Neural cell (in vitro differentiated cells): Measurements from ENCODE around the gene NTN3. TPM values are rescaled to one million over a fixed set of nuclear protein-coding genes. Genes with fewer than 3 reads are reported as not detected.

Experiments used
- H2AFZ ChIP-seq: fragments of 200-600, 300-800 bp; sonication (generic), shearing (Covaris generic); 2 replicates; pipeline ENCODE4 v1.6.0; 2014; ENCODE audit warnings: low read depth, mild to moderate bottlenecking, antibody characterized with exemption, low read length, moderate library complexity
- H3F3A ChIP-seq: fragments of 200-600 bp; shearing (Covaris generic); 2 replicates; pipeline ENCODE4 v1.6.1; 2016; ENCODE audit warnings: mild to moderate bottlenecking, moderate library complexity, mixed read lengths, antibody characterized with exemption, low read length; ENCODE audit not compliant: insufficient read depth, poor library complexity, severe bottlenecking
- H3K27ac ChIP-seq: fragments of 200-600, 300-800 bp; sonication (generic), shearing (Covaris generic); 2 replicates; pipeline ENCODE4 v1.5.1; 2014; ENCODE audit warnings: mild to moderate bottlenecking, low read length, moderate library complexity
- H3K27me3 ChIP-seq: fragments of 300-800, 200-600 bp; sonication (generic), shearing (Covaris generic); 2 replicates; pipeline ENCODE4 v1.6.0; 2014; ENCODE audit warnings: mild to moderate bottlenecking, low read depth, low read length, moderate library complexity; ENCODE audit not compliant: insufficient read depth
- H3K36me3 ChIP-seq: fragments of 300-800, 200-600 bp; sonication (generic), shearing (Covaris generic); 2 replicates; pipeline ENCODE4 v1.5.1; 2014; ENCODE audit warnings: mild to moderate bottlenecking, antibody characterized with exemption, low read length, moderate library complexity; ENCODE audit not compliant: insufficient read depth
- H3K4me2 ChIP-seq: fragments of 300-800, 200-600 bp; sonication (generic), shearing (Covaris generic); 2 replicates; pipeline ENCODE4 v1.6.0; 2014; ENCODE audit warnings: mild to moderate bottlenecking, low read length
- H3K4me3 ChIP-seq: fragments of 300-800, 200-600 bp; sonication (generic), shearing (Covaris generic); 2 replicates; pipeline ENCODE4 v1.5.1; 2014; ENCODE audit warnings: mild to moderate bottlenecking, low read length, moderate library complexity
- H3K79me2 ChIP-seq: fragments of 200-600 bp; shearing (Covaris generic); replicated peaks from 2 replicates; pipeline ENCODE4 v1.6.0; 2014; ENCODE audit warnings: mild to moderate bottlenecking, low read length, moderate library complexity; ENCODE audit not compliant: insufficient read depth
- H3K9ac ChIP-seq: fragments of 300-800, 200-600 bp; sonication (generic), shearing (Covaris generic); 2 replicates; pipeline ENCODE4 v1.6.1; 2016; ENCODE audit warnings: mild to moderate bottlenecking, low read length, mixed read lengths
- H3K9me2 ChIP-seq: fragments of 200-600 bp; shearing (Covaris generic); 2 replicates; pipeline ENCODE4 v1.6.1; 2016; ENCODE audit warnings: mild to moderate bottlenecking, low read length, mixed read lengths; ENCODE audit not compliant: insufficient read depth
- H3K9me3 ChIP-seq: fragments of 200-600, 300-800 bp; sonication (generic), shearing (Covaris generic); 2 replicates; pipeline ENCODE4 v1.6.1; 2016; ENCODE audit warnings: mild to moderate bottlenecking, mixed run types, low read length, moderate library complexity, mixed read lengths
- H4K20me1 ChIP-seq: fragments of 200-600 bp; shearing (Covaris generic); 2 replicates; pipeline ENCODE4 v1.6.1; 2016; ENCODE audit warnings: mild to moderate bottlenecking, mixed run types; ENCODE audit not compliant: insufficient read depth
- EP300 ChIP-seq: fragments of 450-650 bp; conservative IDR thresholded peaks from 2 replicates; pipeline ENCODE4 v1.6.1; 2014; ENCODE audit warnings: antibody characterized with exemption, mild to moderate bottlenecking, moderate library complexity; ENCODE audit not compliant: poor library complexity, severe bottlenecking
- EZH2 ChIP-seq: fragments of 200-600, 300-800 bp; shearing (Covaris generic), sonication (generic); IDR thresholded peaks from 2 replicates; pipeline ENCODE4 v1.6.1; 2014; ENCODE audit warnings: antibody characterized with exemption, low read length, borderline replicate concordance, mild to moderate bottlenecking; ENCODE audit not compliant: insufficient read depth, poor library complexity, severe bottlenecking
- MXI1 ChIP-seq: fragments of 450-650 bp; conservative IDR thresholded peaks from 2 replicates; pipeline ENCODE4 v1.6.1; 2014; ENCODE audit warnings: antibody characterized with exemption, mild to moderate bottlenecking; ENCODE audit not compliant: poor library complexity, severe bottlenecking
- POLR2AphosphoS5 ChIP-seq: IDR thresholded peaks from 2 replicates; pipeline ENCODE4 v1.6.1; 2012
- RAD21 ChIP-seq: fragments of 450-650 bp; conservative IDR thresholded peaks from 2 replicates; pipeline ENCODE4 v1.6.1; 2014; ENCODE audit warnings: antibody characterized with exemption, mild to moderate bottlenecking, moderate library complexity
- SMC3 ChIP-seq: fragments of 450-650 bp; conservative IDR thresholded peaks from 2 replicates; pipeline ENCODE4 v1.6.1; 2014; ENCODE audit warnings: antibody characterized with exemption, mild to moderate bottlenecking, moderate library complexity; ENCODE audit not compliant: poor library complexity
- TAF1 ChIP-seq: IDR thresholded peaks from 2 replicates; pipeline ENCODE4 v1.6.1; 2012; ENCODE audit warnings: low read depth
- polyA plus RNA-seq: library from polyadenylated mRNA; depleted of rRNA; stranded (reverse); fragments of >200 nt; gene quantifications from 2 replicates; pipeline ENCODE4 v1.2.3, GENCODE V29; 2014
- TF ChIP-seq, protein P1 (sequence below): IDR thresholded peaks from 2 replicates; pipeline ENCODE4 v1.6.1; 2012; ENCODE audit warnings: borderline replicate concordance
- TF ChIP-seq, protein P2 (sequence below): fragments of 450-650 bp; IDR thresholded peaks from 2 replicates; pipeline ENCODE4 v1.5.1; 2014; ENCODE audit warnings: antibody characterized with exemption, mild to moderate bottlenecking, moderate library complexity; ENCODE audit not compliant: poor library complexity, severe bottlenecking

NTN3 gene
- polyA plus RNA-seq, 1 donor from 2014 or later = 1.2 TPM

DNA sequence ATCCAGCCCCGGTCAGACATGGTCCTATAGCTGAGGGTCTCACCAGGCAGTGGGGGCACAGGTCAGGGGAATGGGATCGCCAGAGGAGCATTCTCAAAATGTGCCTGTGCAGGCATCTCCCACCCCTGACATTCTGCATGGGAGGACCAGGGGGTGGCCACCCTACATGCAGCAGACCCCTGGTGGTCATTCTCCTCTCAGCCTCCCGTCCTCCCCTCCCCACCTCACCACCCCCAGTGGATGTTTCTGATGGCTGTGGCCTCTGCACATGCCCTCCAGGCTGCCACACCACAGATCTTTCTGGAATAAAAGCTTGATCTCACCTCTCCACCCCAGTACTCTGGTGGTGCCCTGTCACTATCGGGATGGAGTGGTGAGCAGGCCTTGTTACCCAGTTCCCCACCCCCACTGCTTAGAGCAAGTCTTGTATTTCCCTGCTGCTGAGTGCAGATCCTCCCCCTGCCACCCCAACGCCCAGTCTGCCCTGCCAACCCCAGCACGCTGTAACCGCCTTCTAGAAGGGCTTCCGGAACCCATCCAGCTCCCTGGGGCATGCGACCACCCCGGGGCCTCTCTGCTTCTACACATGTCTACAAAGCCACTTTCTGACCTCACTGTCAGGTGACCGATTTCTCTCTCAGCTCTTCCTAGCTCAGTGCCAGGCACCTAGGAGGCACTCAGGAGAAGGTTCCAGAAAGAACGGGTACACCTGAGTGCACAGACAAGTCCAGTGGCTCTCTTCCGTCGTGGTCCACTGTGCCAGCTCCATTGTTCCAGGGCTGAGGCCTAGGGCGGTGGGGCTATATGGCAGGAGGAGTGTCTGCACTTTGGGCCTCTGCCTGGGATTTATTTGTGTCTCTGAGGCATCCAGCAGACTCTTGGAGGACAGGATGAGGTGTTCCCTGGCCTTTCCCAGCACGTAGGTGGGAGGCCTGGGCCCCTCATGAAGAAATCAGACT, 13.1 kb downstream of the NTN3 start:
- Histone ChIP-seq H3K9ac (no peak overlapping the region), H3K36me3 (no peaks in the 10 kb centered on the region), H3K4me3 (no peak overlapping the region), H3K79me2 (no peaks in the 10 kb centered on the region), H3K9me3 (no peaks in the 10 kb centered on the region), H3F3A (no peaks in the 10 kb centered on the region), H3K4me2 (no peak overlapping the region), H3K27me3 (no peaks in the 10 kb centered on the region), H3K27ac (no peak overlapping the region), H4K20me1 (no peaks in the 10 kb centered on the region), H3K9me2 (no peaks in the 10 kb centered on the region), H2AFZ (no peak overlapping the region)
- TF ChIP-seq RAD21 (no peak), EZH2 (no peak), TAF1 (no peak), EP300 (no peak), MXI1 (no peak), SMC3 (no peak), POLR2AphosphoS5 (no peak)
- TF ChIP-seq, protein P1, sequence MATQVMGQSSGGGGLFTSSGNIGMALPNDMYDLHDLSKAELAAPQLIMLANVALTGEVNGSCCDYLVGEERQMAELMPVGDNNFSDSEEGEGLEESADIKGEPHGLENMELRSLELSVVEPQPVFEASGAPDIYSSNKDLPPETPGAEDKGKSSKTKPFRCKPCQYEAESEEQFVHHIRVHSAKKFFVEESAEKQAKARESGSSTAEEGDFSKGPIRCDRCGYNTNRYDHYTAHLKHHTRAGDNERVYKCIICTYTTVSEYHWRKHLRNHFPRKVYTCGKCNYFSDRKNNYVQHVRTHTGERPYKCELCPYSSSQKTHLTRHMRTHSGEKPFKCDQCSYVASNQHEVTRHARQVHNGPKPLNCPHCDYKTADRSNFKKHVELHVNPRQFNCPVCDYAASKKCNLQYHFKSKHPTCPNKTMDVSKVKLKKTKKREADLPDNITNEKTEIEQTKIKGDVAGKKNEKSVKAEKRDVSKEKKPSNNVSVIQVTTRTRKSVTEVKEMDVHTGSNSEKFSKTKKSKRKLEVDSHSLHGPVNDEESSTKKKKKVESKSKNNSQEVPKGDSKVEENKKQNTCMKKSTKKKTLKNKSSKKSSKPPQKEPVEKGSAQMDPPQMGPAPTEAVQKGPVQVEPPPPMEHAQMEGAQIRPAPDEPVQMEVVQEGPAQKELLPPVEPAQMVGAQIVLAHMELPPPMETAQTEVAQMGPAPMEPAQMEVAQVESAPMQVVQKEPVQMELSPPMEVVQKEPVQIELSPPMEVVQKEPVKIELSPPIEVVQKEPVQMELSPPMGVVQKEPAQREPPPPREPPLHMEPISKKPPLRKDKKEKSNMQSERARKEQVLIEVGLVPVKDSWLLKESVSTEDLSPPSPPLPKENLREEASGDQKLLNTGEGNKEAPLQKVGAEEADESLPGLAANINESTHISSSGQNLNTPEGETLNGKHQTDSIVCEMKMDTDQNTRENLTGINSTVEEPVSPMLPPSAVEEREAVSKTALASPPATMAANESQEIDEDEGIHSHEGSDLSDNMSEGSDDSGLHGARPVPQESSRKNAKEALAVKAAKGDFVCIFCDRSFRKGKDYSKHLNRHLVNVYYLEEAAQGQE = no peak
- TF ChIP-seq, protein P2, sequence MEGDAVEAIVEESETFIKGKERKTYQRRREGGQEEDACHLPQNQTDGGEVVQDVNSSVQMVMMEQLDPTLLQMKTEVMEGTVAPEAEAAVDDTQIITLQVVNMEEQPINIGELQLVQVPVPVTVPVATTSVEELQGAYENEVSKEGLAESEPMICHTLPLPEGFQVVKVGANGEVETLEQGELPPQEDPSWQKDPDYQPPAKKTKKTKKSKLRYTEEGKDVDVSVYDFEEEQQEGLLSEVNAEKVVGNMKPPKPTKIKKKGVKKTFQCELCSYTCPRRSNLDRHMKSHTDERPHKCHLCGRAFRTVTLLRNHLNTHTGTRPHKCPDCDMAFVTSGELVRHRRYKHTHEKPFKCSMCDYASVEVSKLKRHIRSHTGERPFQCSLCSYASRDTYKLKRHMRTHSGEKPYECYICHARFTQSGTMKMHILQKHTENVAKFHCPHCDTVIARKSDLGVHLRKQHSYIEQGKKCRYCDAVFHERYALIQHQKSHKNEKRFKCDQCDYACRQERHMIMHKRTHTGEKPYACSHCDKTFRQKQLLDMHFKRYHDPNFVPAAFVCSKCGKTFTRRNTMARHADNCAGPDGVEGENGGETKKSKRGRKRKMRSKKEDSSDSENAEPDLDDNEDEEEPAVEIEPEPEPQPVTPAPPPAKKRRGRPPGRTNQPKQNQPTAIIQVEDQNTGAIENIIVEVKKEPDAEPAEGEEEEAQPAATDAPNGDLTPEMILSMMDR = no peak

DNA sequence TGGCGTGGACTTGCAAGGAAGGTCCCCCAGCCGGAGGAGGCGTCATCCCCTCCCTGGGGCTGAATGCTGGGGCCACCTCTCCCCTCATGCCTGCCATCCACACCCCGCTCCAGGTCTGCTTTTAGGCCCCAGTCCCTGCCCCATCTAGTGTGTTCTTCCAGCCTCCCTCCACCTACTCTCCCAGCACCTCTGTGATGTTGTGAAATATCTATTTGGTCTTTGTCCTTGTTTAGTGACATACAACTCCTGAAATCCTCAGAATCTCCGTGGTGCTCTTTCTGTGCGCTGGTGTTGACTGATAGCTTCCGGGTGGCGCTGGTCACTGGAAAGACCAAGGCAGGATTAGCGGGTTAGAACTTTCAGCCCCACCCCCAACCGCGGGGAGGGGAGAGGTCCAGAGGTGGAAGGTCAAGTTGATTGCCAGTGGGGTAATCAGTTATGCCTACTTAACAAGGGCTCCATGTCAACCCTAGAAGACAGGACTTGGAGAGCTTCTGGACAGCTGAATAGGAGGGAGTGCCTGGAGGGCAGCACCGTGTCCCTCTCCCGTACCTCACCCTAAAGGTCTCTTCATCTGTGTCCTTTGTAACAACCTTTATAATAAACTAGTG, 13.9 kb downstream of the NTN3 start:
- no peak overlapping the region for H3K9ac ChIP-seq
- H3K36me3 ChIP-seq = no peaks in the 10 kb centered on the region
- TF ChIP-seq, protein P2 = no peak
- no peak for TF ChIP-seq MXI1
- TF ChIP-seq EP300 = no peak
- no peak for TF ChIP-seq EZH2

More for the DNA sequence above, 13.9 kb downstream of the NTN3 start:
- no peaks in the 10 kb centered on the region for H3K79me2 ChIP-seq
- no peaks in the 10 kb centered on the region for H3K9me3 ChIP-seq
- H2AFZ ChIP-seq = no peak overlapping the region
- no peaks in the 10 kb centered on the region for H4K20me1 ChIP-seq
- no peak overlapping the region for H3K4me2 ChIP-seq
- H3K27ac ChIP-seq = no peak overlapping the region
- no peak overlapping the region for H3K4me3 ChIP-seq
- H3K9me2 ChIP-seq = no peaks in the 10 kb centered on the region
- no peaks in the 10 kb centered on the region for H3K27me3 ChIP-seq
- H3F3A ChIP-seq = no peaks in the 10 kb centered on the region
